Measurements from ENCODE around the gene TCF7L1.
"Not testable (repeated sequence)": the region's sequence is repeated elsewhere in the genome, so short reads cannot be mapped to it uniquely, and the experiment has no call there.

The TCF7L1 gene

DNA sequence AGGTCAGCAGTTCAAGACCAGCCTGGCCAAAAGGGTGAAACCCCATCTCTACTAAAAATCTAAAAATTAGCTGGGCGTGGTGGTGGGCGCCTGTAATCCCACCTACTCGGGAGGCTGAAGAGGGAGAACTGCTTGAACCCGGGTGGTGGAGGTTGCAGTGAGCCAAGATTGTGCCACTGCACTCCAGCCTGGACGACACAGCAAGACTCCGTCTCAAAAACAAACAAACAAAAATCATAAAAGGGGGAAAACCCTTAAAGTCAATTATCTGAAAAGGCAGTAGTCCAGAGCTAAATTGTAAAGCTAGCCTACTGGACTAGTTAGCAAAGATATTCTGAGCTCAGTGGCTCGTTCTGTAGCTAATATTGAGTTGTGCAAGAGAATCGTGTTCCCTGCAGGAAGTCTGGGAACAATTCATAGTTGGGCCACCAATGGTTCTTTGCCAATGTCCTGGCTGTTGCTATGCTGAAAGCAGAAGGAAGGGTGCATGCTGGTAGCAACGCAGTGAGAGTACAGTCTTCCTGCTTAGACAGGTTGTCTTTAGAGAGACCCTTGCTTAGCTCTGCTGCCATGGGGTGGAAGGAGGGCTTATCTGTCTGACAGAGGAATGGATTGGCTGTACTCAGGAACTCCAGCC lies 190.3 kb downstream of the TCF7L1 start:
- DNase-seq (ENCODE audit: low read depth in 3 of 3, low spot score in 1 of 3) = no peak

DNA sequence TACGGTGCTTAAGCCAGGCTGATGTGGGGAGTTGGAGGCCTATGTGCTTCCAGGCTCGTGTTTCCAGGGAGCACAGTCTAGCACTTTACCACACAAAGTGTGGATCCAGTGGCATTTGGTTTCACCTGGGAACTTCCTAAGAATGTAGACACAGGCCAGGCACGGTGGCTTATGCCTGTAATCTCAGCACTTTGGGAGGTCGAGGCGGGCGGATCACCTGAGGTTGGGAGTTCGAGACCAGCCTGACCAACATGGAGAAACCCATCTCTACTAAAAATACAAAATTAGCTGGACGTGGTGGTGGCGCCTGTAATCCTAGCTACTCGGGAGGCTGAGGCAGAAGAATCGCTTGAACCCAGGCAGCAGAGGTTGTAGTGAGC lies 190.8 kb downstream of the TCF7L1 start:
- DNase-seq (ENCODE audit: low read depth in 3 of 3, low spot score in 1 of 3) = not testable (repeated sequence)

DNA sequence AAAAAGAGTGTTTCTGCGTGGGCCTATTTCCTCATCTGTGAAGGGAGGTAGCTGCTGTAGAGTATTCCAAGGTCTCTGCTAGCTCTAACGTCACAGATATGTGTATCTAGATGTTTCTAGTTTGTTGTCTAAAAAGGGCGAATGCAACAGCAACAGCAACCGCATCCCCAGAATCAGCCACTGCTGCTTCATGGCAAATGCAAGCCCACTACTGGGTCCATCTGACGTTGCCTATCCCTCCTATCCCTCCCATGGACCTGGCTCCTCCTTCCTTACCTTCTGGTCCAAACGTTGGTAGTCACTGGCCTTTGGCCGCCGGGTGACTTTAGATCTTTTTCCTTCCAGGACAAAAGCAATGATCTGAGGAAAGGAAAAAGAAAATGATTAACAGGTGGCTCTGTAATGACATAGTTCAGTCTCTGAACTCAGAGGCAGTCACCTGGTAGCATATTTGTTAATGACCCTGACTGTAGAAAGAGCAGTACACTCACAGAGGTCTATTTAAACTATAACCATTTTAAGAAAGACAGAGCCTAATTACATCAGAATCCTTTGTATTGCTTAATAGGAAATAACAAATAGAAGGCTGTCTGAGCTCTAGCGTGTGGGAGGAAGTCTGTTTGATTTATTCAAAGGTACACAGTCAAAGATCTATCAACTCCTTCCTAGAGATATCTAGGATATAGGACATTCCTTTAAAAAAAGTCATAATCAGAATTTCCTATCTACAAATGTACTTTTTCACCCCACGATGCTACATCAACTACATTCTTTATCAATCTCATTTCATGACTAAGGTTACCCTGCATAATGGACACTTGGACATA lies 191.7 kb downstream of the TCF7L1 start:
- DNase-seq (ENCODE audit: low read depth in 3 of 3, low spot score in 1 of 3) = no peak

DNA sequence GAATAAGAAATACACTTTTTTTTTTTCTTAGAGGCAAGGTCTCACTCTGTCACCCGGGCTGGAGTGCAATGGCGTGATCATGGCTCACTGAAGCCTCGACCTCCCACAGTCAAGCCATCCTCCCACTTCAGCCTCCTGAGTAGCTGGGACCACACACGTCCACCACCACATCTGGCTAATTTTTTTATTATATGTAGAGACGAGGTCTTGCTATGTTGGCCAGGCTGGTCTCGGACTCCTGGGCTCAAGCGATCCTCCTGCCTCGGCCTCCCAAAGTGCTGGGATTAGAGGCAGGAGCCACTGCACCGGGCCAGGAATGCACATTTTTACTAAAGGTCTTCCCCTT lies 192.2 kb downstream of the TCF7L1 start:
- DNase-seq (ENCODE audit: low read depth in 3 of 3, low spot score in 1 of 3) = no peak

DNA sequence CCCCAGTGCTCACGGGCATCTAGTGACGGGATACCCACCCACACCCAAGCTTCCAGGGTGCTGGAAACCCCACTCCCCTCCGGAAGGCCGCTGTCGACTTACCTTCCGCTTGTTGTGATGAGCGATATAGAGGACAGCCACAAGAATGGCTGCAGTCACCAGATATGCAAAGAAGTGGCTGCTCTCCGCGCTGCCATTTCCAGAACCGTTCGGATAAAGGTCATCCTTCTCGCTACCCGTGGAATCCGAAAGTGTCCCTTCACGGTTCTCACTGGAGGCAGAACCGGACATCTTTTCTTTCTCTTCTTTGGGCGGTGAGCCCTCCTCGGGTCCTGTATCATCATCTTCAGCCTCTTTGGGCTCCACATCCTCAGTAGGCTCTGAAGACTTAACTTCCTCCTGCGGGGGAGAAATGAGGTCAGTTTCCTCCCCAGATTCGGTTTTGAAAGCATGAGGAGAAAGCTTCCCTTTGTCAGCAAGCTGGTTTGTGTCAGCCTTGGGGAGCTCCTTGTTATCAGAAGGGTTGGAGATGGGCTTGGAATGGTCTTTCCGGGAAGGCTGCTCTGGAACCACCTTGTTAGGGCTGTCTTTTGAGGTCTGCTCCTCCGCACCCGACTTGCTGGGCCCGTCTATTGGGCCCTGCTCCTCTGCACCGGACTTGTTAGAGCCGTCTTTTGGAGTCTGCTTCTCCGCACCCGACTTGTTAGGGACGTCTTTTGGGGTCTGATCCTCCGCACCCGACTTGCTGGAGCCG lies 193.4 kb downstream of the TCF7L1 start:
- DNase-seq (ENCODE audit: low read depth in 3 of 3, low spot score in 1 of 3) = no peak

DNA sequence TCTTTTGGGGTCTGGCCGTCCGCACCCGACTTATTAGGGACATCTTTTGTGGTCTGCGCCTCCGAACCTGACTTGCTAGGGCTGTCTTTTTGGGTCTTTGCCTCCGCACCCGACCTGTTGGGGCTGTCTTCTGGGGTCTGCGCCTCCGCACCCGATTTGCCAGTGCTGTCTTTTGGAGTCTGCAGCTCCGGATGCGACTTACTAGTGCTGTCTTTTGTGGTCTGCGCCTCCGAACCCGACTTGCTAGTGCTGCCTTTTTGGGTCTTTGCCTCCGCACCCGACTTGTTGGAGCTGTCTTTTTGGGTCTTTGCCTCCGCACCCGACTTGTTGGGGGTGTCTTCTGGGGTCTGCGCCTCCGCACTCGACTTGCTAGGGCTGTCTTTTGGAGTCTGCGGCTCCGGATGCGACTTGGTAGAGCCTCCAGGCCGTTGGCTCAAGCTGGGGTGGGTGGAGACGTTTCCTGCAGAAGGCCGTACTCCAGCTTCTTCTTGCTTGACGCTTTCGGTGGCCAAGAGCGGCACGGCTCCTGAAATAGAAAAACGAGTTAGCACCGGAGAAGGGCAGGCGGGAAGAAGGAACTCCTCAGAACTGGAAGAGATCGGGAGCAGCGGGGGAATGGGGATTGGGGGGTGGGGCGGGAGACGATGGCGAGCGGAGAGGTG lies 194.1 kb downstream of the TCF7L1 start:
- DNase-seq (ENCODE audit: low read depth in 3 of 3, low spot score in 1 of 3) = peak in 1 of 3 donors; percentile 25

DNA sequence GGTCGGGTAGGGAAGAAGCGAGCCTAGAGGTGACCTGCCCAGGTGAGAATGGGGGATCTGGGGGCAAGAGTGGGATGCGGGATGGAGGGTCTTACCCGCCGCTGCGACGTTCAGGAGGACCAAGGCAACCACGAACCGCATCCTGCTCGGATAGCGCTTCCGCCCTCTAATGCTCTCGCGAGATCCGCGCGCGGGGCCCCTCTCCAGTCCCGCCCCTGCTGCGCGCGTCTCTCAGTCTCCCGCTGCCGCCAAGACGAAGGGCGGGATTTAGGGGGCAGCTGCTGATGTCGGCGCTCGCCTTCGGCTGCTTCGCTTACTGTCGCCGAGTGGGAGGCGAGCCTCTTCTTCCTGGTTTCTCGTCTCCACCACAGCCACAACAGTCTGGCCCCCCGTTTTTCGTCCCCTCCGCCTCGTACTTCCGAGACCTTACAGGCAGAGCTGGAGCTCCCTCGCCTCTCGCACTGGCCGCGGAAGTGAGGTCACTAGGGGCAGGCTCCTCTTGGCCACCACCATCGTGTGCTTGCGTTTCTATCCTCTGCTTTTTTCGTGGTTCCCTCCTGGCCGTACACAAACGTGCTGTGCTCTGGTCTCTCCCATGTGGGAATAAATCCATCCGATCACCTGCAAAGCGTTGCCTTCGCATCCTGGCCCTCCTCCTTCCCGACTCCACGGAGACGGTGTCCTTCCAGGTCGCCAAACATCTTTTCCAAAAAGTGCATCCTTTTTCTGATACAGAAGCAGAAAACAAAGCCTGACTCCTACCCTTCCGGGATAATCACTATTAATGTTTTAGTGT lies 194.8 kb downstream of the TCF7L1 start, which contains the start of gene TGOLN2:
Gene TGOLN2 (minus strand): TSS at position 168 of the 796 bp plus-strand sequence. CDS start 27 bp downstream, at position 141.
- peak; percentile 82 to 88 (median 85) for DNase-seq (ENCODE audit: low read depth in 3 of 3, low spot score in 1 of 3)

DNA sequence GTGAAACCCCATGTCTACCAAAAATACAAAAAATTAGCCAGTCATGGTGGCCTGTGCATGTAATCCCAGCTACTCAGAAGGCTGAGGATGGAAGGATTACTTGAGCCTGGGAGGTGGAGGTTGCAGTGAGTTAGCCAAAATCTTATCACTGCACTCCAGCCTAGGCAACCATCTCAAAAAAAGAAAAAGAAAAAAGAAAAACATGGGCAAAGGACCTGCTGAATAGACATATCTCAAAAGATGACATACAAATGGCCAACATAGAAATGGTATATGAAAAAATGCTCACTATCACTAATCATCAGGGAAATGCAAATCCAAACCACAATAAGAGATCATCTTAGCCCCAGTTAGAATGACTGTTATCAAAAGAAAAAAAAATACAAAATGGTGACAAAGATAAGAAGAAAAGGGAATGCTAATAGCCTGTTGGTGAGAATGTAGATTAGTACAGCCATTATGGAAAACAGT lies 196.0 kb downstream of the TCF7L1 start:
- no peak for DNase-seq (ENCODE audit: low read depth in 3 of 3, low spot score in 1 of 3)

DNA sequence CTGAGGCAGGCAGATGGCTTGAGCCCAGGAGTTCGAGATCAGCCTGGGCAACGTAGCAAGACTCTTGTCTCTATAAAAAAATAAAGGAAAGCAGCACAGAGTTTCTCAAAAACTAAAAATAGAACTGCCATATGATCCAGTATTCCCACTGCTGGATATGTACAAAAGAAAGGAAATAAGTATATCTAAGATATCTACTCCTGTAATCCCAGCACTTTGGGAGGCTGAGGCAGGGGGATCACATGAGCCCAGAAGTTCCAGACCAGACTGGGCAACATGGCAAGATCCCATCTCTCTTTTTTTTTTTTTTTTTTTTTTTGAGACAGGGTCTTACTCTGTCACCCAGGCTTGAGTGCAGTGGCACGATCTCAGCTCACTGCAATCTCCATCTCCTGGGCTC lies 196.5 kb downstream of the TCF7L1 start:
- DNase-seq (ENCODE audit: low read depth in 3 of 3, low spot score in 1 of 3) = not testable (repeated sequence)

DNA sequence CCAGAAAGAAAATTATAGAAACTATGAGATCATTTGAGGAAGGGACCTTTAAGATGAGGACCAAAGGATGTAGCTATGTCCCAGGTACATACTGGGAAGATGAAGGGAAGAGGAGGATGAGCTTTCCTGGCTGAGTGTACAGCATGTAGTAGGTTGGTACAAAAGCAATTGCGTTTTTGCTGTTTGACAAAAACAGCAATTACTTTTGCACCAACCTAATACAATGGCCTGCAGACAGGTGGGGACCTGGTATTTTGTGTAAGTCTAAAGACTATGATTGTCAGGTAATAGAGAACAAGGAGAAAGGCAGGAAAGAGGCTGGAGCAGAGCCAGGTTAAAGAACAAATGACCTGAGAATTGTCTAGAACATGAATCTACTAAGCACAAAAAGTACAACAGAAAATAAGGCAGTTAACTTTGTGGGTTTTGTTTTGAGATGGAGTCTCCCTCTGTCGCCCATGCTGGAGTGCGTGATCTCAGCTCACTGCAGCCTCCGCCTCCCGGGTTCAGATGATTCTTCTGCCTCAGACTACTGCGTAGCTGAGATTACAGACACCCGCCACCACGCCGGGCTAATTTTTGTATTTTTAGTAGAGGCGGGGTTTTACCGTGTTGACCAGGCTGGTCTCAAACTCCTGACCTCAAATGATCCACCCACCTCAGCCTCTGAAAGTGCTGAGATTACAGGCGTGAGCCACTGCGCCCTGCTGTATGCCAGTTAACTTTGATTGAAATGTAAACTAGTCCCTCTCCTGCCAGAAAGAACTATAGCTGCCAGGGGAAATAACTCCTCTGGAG lies 197.8 kb downstream of the TCF7L1 start:
- DNase-seq (ENCODE audit: low read depth in 3 of 3, low spot score in 1 of 3) = no peak

DNA sequence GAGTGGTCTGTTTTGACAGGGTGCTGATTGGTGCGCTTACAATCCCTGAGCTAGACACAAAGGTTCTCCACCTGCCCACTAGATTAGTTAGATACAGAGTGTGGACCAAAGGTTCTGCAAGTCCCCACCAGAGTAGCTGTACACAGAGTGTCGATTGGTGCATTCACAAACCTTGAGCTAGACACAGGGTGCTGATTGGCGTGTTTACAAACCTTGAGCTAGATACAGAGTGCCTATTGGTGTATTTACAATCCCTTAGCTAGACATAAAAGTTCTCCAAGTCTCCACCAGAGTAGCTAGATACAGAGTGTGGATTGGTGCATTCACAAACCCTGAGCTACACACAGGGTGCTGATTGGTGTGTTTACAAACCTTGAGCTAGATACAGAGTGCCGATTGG lies 200.7 kb downstream of the TCF7L1 start:
- not testable (repeated sequence) for DNase-seq (ENCODE audit: low read depth in 3 of 3, low spot score in 1 of 3)

DNA sequence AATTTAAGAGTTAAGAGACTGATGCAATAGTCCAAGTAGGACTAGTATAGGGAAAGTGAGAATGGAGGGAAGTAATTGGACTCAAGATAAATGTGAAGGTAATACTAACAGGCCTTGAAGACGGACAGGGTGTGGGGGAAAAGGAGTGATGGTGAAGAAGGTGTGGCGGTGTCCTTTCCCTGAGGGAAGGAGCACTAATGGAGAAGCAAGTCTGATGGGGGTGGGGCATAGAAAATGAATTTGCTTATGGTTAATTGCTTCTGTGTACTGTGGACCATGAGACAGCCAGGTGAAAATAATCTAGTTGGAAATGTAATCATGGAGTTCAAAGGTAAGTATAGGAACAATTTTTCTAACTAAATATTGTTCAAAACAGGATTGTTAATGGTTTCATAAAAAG lies 201.7 kb downstream of the TCF7L1 start:
- DNase-seq (ENCODE audit: low read depth in 3 of 3, low spot score in 1 of 3) = no peak

DNA sequence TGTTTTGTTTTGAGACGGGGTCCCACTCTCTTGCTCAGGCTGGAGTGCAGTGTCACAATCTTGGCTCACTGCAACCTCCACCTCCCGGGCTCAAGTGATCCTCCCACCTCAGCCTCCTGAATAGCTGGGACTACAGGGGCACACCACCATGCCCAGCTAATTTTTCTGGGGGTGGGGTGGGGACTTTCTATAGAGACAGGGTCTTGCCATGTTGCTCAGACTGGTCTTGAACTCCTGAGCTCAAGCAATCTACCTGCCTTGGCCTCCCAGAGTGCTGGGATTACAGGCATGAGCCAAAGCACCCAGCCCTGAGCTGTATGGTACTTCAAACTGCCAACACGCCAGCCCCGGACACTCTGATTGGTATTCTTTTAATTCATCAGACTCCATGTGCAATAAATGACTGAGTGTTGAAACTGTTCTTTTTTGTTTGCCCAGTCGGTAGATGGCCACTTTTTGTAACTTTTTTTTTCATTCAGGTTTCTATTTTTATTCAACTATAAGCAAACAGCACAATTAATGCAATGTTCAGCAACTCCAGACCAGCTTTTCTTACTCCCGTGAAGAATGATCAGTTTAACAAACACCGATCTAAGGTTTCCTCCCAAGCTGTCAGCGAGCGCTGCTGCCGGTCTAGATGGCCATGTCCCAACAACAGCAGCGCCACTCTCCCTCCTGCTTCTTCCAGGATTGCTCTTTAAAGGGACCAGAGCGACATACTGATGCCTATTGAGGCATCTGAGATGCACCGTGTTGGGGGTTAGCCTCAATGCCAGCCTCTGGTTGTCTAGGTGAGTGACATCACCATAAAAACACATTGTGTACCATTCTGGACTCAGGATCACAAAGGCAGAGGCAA lies 207.1 kb downstream of the TCF7L1 start:
- no peak for DNase-seq (ENCODE audit: low read depth in 3 of 3, low spot score in 1 of 3)

DNA sequence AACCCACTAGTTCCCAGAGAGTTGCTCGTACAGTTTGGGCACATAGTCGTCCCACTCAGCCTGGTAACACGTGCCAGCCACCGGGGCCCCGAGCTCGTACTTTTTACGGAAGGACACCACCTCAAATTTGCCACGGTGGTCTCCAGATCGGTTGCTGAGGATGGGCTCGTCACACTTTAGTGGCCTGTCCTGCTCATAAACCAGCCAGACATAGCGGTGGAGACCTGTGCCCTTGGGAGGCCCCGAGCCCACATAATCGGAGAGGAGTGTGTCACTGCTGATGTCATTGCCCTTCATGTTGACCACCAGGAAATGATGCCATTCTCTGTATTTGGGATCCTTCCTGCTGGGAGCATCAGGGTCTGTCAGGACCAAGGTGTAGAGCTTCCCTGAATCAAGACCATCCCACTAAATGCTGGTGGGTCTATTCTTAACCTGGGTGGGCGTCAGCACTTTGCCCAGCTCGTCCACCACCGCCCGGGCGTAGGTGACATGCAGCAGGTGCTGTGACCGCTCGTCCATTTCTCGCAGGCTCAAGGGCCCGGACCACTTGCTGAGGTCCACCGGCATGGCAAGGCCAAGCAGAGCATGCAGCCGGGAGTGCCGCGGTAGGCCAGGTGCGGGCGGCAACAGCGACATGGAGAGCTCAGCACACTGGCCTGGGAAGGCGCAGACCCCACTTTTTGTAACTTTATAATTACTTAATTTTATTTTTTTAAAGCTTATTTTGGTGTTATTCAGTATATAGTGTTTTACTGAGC lies 208.3 kb downstream of the TCF7L1 start:
- no peak for DNase-seq (ENCODE audit: low read depth in 3 of 3, low spot score in 1 of 3)

DNA sequence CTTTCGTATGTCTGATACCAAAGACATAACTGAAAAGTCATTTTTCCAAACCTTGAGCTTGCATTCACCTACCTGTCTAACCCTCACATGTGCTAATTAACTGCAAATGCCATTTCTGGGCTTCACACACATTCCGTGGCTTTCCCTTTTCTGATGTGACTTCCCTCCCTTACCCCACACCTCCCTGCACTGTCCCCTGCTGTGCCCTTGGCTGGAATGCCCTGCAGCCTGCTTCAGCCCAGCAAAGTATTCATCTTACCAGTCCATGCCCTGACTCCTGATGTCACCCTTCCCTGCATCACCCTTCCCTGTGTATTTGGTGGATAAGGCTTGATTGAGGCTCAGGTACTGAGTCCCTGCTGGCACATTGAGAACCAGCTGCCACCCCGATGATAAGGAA lies 209.0 kb downstream of the TCF7L1 start:
- no peak for DNase-seq (ENCODE audit: low read depth in 3 of 3, low spot score in 1 of 3)

DNA sequence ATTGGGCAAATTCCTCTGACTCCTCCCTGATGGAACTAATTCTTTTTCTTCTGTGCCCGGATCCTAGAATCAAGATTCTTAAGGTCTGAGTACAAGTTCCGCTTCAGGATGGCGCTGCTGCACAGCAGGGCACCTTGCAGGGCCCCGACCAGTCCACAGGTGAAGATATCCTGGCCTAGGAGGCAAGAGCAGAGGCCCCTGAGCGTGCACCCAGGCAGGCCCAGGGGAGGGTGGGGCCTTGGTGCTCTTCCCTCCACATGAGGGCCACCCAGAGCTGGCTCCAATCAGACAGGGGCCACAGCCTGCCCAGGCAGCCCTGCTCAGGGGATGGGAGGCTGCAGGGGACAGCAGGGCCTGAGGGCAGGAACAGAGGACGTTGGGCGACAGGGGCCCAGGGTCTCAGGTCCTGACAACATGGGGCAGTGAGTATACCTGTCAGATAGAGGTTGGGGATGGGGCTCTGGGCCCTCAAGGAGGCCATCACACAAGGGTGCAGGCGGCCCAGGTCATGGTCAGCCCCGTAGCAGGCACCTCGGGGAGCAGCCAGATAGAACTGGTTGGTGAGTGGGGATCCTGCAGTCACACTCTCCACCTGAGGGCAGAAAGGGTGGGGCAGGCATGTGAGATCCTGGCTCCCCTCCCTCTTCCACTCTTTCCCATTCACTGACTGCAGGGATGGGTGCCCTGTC lies 210.2 kb downstream of the TCF7L1 start:
- not testable (repeated sequence) for DNase-seq (ENCODE audit: low read depth in 3 of 3, low spot score in 1 of 3)

DNA sequence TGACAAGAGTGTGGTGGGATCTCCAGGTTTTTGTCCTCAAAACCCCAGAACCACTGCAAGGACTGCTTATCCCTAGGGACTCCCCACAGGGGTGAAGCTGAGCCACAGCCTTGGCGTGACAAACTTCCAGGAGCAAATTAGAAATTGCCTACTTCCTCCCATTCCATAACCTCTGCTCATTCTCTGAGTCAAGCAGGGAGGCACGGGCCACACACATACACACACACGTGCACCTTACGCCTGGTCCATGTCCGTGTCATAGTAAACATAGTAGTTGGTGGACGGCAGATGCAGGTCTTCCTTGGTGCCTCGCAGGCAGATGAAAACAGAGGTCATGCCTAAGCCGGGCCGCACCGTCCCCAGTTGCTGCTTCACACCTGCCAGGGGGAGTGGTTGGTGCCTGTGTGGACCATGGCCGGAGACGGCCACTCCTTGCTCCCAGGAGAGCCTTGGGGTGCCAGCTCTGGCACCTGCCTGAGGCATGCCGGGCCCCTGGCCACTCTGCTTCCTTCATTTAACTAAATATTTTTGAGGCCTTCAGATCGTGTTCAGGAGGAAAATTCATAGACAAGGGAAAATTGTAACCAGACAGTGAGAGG lies 211.3 kb downstream of the TCF7L1 start:
- DNase-seq (ENCODE audit: low read depth in 3 of 3, low spot score in 1 of 3) = no peak
